HG02798 (cell line): ENCODE results near the gene AAR2.

Experiments
- ATAC-seq: cut with Tn5 transposase; IDR thresholded peaks from one replicate; pipeline ENCODE4 v1.9.1; 2021; ENCODE audit warnings: mild to moderate bottlenecking; ENCODE audit not compliant: unreplicated experiment, poor library complexity

Gene AAR2

GRCh38 chr20:36275441-36276189, 39.3 kb downstream of the AAR2 start:
- no peak for ATAC-seq

- no peak for ATAC-seq
Observed at GRCh38 chr20:36277546-36277945, 41.3 kb downstream of the AAR2 start.

- no peak for ATAC-seq
Observed at GRCh38 chr20:36279362-36279761, 43.1 kb downstream of the AAR2 start.

GRCh38 chr20:36279776-36280175, 43.5 kb downstream of the AAR2 start:
- ATAC-seq = no peak

- no peak for ATAC-seq
Observed at GRCh38 chr20:36281785-36282380, 45.6 kb downstream of the AAR2 start.

- no peak for ATAC-seq
Observed at GRCh38 chr20:36284751-36285150, 48.5 kb downstream of the AAR2 start.

- no peak for ATAC-seq
Observed at GRCh38 chr20:36285746-36286447, 49.6 kb downstream of the AAR2 start.

GRCh38 chr20:36297656-36298055, 61.4 kb downstream of the AAR2 start:
- no peak for ATAC-seq

GRCh38 chr20:36298061-36298460, 61.8 kb downstream of the AAR2 start:
- no peak for ATAC-seq

- no peak for ATAC-seq
Observed at GRCh38 chr20:36298795-36299339, 62.6 kb downstream of the AAR2 start.

GRCh38 chr20:36299459-36299858, 63.2 kb downstream of the AAR2 start:
- ATAC-seq = no peak

- ATAC-seq = no peak
Observed at GRCh38 chr20:36301359-36302119, 65.3 kb downstream of the AAR2 start.

- no peak for ATAC-seq
Observed at GRCh38 chr20:36303020-36303595, 66.8 kb downstream of the AAR2 start.

GRCh38 chr20:36303831-36304230, 67.6 kb downstream of the AAR2 start:
- no peak for ATAC-seq

- no peak for ATAC-seq
Observed at GRCh38 chr20:36304786-36305495, 68.7 kb downstream of the AAR2 start.

GRCh38 chr20:36305602-36306551, 69.6 kb downstream of the AAR2 start, which contains the start of gene DLGAP4:
Gene DLGAP4, plus strand, starts transcription at chr20:36306339. Its CDS starts 125,379 bp downstream, at chr20:36431718.
- ATAC-seq = no peak
